ENCODE data around the gene ZCCHC2. TPM values are rescaled to one million over a fixed set of nuclear protein-coding genes. Genes with fewer than 3 reads are reported as not detected.

ZCCHC2 gene
- total and polyA plus RNA-seq, 2 of the 13 experiments (the other 11 are each of a cell fraction or from before 2014, with no cell fraction given), result 62.5 to 76.1 TPM

GRCh38 chr18:62522504-62523254, at the start of gene ZCCHC2 (continued):
- TF ChIP-seq CSRNP1 (CRISPR knock-in tag; IDR thresholded peaks at IDR 0.05), result peak; percentile 90
- TF ChIP-seq KDM5A (IDR thresholded peaks at IDR 0.05; ENCODE audit: borderline replicate concordance, low read length), result no peak
- peak; percentile 34; the same call in 1 of the 2 replicates for TF ChIP-seq MZF1 (CRISPR knock-in tag; IDR thresholded peaks at IDR 0.05; ENCODE audit: borderline replicate concordance)
- TF ChIP-seq ZFY (CRISPR knock-in tag; IDR thresholded peaks at IDR 0.05), result peak; percentile 90
- TF ChIP-seq ZSCAN9 (CRISPR knock-in tag; IDR thresholded peaks at IDR 0.05; ENCODE audit: borderline replicate concordance), result peak; percentile 93
- TF ChIP-seq, protein P1, sequence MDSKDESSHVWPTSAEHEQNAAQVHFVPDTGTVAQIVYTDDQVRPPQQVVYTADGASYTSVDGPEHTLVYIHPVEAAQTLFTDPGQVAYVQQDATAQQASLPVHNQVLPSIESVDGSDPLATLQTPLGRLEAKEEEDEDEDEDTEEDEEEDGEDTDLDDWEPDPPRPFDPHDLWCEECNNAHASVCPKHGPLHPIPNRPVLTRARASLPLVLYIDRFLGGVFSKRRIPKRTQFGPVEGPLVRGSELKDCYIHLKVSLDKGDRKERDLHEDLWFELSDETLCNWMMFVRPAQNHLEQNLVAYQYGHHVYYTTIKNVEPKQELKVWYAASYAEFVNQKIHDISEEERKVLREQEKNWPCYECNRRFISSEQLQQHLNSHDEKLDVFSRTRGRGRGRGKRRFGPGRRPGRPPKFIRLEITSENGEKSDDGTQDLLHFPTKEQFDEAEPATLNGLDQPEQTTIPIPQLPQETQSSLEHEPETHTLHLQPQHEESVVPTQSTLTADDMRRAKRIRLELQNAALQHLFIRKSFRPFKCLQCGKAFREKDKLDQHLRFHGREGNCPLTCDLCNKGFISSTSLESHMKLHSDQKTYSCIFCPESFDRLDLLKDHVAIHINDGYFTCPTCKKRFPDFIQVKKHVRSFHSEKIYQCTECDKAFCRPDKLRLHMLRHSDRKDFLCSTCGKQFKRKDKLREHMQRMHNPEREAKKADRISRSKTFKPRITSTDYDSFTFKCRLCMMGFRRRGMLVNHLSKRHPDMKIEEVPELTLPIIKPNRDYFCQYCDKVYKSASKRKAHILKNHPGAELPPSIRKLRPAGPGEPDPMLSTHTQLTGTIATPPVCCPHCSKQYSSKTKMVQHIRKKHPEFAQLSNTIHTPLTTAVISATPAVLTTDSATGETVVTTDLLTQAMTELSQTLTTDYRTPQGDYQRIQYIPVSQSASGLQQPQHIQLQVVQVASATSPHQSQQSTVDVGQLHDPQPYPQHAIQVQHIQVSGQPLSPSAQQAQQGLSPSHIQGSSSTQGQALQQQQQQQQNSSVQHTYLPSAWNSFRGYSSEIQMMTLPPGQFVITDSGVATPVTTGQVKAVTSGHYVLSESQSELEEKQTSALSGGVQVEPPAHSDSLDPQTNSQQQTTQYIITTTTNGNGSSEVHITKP (CRISPR knock-in tag; IDR thresholded peaks at IDR 0.05; ENCODE audit: low read depth), result 0 out of 2 replicates have a peak, but pooled peaks have one; percentile 29
- peak; percentile 79 for TF ChIP-seq HNRNPK (IDR thresholded peaks at IDR 0.05; ENCODE audit: low read depth, low read length, poor library complexity, severe bottlenecking)
- TF ChIP-seq TCF7 (IDR thresholded peaks at IDR 0.05; ENCODE audit: low read depth), result no peak
- TF ChIP-seq, protein P2, sequence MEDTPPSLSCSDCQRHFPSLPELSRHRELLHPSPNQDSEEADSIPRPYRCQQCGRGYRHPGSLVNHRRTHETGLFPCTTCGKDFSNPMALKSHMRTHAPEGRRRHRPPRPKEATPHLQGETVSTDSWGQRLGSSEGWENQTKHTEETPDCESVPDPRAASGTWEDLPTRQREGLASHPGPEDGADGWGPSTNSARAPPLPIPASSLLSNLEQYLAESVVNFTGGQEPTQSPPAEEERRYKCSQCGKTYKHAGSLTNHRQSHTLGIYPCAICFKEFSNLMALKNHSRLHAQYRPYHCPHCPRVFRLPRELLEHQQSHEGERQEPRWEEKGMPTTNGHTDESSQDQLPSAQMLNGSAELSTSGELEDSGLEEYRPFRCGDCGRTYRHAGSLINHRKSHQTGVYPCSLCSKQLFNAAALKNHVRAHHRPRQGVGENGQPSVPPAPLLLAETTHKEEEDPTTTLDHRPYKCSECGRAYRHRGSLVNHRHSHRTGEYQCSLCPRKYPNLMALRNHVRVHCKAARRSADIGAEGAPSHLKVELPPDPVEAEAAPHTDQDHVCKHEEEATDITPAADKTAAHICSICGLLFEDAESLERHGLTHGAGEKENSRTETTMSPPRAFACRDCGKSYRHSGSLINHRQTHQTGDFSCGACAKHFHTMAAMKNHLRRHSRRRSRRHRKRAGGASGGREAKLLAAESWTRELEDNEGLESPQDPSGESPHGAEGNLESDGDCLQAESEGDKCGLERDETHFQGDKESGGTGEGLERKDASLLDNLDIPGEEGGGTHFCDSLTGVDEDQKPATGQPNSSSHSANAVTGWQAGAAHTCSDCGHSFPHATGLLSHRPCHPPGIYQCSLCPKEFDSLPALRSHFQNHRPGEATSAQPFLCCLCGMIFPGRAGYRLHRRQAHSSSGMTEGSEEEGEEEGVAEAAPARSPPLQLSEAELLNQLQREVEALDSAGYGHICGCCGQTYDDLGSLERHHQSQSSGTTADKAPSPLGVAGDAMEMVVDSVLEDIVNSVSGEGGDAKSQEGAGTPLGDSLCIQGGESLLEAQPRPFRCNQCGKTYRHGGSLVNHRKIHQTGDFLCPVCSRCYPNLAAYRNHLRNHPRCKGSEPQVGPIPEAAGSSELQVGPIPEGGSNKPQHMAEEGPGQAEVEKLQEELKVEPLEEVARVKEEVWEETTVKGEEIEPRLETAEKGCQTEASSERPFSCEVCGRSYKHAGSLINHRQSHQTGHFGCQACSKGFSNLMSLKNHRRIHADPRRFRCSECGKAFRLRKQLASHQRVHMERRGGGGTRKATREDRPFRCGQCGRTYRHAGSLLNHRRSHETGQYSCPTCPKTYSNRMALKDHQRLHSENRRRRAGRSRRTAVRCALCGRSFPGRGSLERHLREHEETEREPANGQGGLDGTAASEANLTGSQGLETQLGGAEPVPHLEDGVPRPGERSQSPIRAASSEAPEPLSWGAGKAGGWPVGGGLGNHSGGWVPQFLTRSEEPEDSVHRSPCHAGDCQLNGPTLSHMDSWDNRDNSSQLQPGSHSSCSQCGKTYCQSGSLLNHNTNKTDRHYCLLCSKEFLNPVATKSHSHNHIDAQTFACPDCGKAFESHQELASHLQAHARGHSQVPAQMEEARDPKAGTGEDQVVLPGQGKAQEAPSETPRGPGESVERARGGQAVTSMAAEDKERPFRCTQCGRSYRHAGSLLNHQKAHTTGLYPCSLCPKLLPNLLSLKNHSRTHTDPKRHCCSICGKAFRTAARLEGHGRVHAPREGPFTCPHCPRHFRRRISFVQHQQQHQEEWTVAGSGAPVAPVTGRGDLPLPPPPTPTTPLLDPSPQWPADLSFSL (CRISPR knock-in tag; IDR thresholded peaks at IDR 0.05), result peak; percentile 72; the same call in 1 of the 2 replicates
- TF ChIP-seq ZNF513 (CRISPR knock-in tag; conservative IDR thresholded peaks at IDR 0.05), result no peak
- TF ChIP-seq RFXANK (CRISPR knock-in tag; IDR thresholded peaks at IDR 0.05), result peak; percentile 91
- peak; percentile 94 for TF ChIP-seq ZNF350 (CRISPR knock-in tag; IDR thresholded peaks at IDR 0.05; ENCODE audit: borderline replicate concordance, low read depth)
